BE2C (cell line): Measurements from ENCODE around the gene TMEM41B.

ENCODE experiments used
- DNase-seq: peaks from one replicate; pipeline ENCODE4 v3.0.0-alpha.2; 2020
- H3K27me3 ChIP-seq: fragments of 250-450 bp; sonication (Bioruptor Pico); 2 replicates; pipeline ENCODE4 v1.5.1; 2020; ENCODE audit warnings: mild to moderate bottlenecking
- H3K36me3 ChIP-seq: fragments of 250-450 bp; sonication (Bioruptor Pico); 2 replicates; pipeline ENCODE4 v1.5.1; 2020; ENCODE audit warnings: mild to moderate bottlenecking
- H3K4me1 ChIP-seq: fragments of 250-450 bp; sonication (Bioruptor Pico); 2 replicates; pipeline ENCODE4 v1.5.1; 2020
- H3K4me3 ChIP-seq: 2 replicates; pipeline ENCODE4 v1.5.1; 2011; ENCODE audit warnings: low read depth, low read length
- H3K9me3 ChIP-seq: fragments of 250-450 bp; sonication (Bioruptor Pico); 2 replicates; pipeline ENCODE4 v1.5.1; 2020
- TF ChIP-seq, protein P1 (sequence below): IDR thresholded peaks from 2 replicates; pipeline ENCODE4 v1.5.1; 2012; ENCODE audit warnings: mild to moderate bottlenecking, low read depth, low read length

Gene TMEM41B

DNA sequence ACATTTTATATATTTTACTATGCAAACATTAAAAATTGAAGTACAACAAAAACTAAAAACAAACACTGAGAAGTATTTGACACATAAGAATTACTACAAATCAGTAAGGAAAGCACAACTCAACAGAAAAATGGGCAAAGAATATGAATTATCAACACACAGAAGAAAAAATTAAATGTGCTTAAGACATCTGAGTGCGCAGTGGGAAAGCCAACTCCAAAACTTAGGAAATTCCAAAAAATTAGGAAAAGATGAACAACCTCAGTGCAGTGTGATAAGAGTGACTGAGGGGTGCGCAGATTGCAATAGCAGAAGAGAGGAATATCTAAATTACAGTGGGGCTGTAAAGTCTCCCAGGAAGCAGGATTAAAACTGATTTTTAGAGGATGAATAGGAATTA, 1.9 kb upstream of the TMEM41B start:
- no peaks in the 10 kb centered on the region for H3K27me3 ChIP-seq
- no peak overlapping the region for H3K4me3 ChIP-seq
- TF ChIP-seq, protein P1, sequence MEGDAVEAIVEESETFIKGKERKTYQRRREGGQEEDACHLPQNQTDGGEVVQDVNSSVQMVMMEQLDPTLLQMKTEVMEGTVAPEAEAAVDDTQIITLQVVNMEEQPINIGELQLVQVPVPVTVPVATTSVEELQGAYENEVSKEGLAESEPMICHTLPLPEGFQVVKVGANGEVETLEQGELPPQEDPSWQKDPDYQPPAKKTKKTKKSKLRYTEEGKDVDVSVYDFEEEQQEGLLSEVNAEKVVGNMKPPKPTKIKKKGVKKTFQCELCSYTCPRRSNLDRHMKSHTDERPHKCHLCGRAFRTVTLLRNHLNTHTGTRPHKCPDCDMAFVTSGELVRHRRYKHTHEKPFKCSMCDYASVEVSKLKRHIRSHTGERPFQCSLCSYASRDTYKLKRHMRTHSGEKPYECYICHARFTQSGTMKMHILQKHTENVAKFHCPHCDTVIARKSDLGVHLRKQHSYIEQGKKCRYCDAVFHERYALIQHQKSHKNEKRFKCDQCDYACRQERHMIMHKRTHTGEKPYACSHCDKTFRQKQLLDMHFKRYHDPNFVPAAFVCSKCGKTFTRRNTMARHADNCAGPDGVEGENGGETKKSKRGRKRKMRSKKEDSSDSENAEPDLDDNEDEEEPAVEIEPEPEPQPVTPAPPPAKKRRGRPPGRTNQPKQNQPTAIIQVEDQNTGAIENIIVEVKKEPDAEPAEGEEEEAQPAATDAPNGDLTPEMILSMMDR = no peak
- no peaks in the 10 kb centered on the region for H3K9me3 ChIP-seq
- 0 out of 2 replicates have a peak, but pooled peaks cover 2% of the 10 kb centered on the region for H3K4me1 ChIP-seq
- DNase-seq = no peak
- no peaks in the 10 kb centered on the region for H3K36me3 ChIP-seq

DNA sequence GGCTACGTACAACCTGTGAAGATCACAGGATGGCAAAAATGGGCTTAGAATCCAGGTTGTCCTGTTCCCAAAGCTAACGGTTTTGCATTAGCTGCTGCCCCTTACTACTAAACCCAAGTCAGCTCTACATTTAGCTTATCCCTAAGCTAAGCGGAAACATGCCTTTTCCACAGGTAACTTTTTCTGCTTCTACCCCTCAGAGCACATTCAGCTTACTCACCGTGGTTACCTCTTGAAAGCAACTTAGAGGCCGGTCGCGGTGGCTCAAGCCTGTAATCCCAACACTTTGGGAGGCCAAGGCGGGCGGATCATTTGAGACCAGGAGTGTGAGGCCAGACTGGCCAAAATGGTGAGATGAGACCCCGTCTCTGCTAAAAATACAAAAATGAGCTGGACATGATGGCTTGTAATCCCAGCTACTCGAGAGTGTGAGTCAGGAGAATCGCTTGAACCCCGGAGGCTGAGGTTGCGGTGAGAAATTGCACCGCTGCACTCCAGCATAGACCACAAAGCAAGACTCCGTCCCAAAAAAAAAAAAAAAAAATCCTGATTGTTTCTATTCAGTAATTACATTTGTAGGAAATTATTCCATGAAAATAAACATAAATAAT, 790 bp upstream of the TMEM41B start:
- TF ChIP-seq, protein P1 = no peak
- H3K9me3 ChIP-seq = no peaks in the 10 kb centered on the region
- no peaks in the 10 kb centered on the region for H3K36me3 ChIP-seq
- H3K4me1 ChIP-seq = 0 out of 2 replicates have a peak, but pooled peaks cover 2% of the 10 kb centered on the region
- H3K4me3 ChIP-seq = peak overlapping the region; percentile 46
- H3K27me3 ChIP-seq = no peaks in the 10 kb centered on the region
- DNase-seq = no peak

DNA sequence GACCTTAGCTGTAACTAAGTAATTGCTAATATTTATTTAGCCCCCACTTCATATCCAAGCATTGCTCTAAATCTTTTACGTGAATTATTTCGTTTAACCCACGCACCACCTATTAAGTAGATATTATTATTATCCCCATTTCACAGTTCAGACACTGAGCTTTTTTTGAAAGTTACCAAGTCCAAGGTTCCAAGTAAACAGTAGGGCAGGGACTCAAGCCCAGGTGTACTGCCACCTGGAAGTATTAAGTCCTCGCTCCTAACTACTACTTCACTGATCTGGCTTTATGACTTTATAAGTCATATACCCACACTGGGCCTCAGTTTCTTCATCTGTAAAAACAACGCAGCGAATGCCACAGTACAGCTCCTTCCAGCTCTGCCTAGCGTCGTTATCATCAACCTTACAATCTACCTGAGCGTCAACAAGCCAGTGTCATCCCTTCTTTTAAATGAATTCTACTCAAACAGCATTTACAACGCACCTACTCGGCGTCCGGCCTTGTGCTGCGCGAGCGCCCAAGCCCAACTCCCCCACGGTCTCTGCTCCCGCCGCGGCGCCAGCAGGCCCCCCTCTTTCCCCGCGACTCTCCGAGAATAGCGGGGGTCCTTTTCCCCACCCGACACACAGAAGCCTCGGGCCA, 624 bp downstream of the TMEM41B start:
- TF ChIP-seq, protein P1 = no peak
- Histone ChIP-seq H3K9me3 (no peaks in the 10 kb centered on the region), H3K36me3 (no peaks in the 10 kb centered on the region), H3K27me3 (no peaks in the 10 kb centered on the region), H3K4me1 (0 out of 2 replicates have a peak, but pooled peaks cover 2% of the 10 kb centered on the region), H3K4me3 (peak overlapping the region; percentile 71)
- DNase-seq = no peak

DNA sequence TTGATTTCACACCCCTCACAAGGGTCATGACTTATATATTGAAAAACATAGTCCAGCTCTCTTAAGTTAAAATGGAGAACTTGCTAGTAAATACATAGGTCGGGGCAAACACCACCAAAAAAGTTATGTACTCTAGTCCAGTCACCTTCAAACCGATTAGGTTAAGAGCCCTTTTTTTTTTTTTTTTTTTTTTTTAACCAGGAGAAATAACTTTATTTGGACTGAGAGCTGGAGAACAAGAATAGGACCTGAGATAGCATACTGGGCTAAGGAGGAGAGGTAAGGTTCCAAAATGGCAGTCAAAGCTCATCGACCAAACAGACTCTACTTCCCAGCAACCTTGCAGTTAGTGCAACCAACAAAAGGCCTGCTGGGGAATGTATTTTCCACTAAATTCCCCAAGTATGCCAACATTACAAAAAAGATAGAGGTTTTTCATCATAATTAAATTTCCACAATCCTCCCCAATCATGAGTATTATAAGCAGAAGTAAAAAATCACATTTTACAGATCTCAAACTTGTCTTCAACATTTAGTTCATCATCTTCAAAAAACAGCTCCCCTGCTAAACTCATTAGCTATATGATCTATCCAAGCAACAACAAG, 3.8 kb downstream of the TMEM41B start:
- no peak overlapping the region for H3K4me3 ChIP-seq
- H3K9me3 ChIP-seq = no peaks in the 10 kb centered on the region
- 0 out of 2 replicates have a peak, but pooled peaks cover 2% of the 10 kb centered on the region for H3K4me1 ChIP-seq
- TF ChIP-seq, protein P1 = no peak
- no peaks in the 10 kb centered on the region for H3K36me3 ChIP-seq
- H3K27me3 ChIP-seq = no peaks in the 10 kb centered on the region
- DNase-seq = no peak

GRCh38 chr11:9304178-9304577, 10.2 kb downstream of the TMEM41B start:
- no peak for DNase-seq
- Histone ChIP-seq H3K4me1 (no peaks in the 10 kb centered on the region), H3K4me3 (no peak overlapping the region)

More at GRCh38 chr11:9304178-9304577, 10.2 kb downstream of the TMEM41B start:
- Histone ChIP-seq H3K27me3 (no peaks in the 10 kb centered on the region), H3K9me3 (no peaks in the 10 kb centered on the region), H3K36me3 (no peaks in the 10 kb centered on the region)
- TF ChIP-seq, protein P1 = no peak
